NCI-H2029 (cell line): ENCODE measurements around the gene PEF1.

Experiments used
- DNase-seq: peaks from one replicate; lab custom pipeline; 2025; lab: John Stamatoyannopoulos, UW

The PEF1 gene

DNA sequence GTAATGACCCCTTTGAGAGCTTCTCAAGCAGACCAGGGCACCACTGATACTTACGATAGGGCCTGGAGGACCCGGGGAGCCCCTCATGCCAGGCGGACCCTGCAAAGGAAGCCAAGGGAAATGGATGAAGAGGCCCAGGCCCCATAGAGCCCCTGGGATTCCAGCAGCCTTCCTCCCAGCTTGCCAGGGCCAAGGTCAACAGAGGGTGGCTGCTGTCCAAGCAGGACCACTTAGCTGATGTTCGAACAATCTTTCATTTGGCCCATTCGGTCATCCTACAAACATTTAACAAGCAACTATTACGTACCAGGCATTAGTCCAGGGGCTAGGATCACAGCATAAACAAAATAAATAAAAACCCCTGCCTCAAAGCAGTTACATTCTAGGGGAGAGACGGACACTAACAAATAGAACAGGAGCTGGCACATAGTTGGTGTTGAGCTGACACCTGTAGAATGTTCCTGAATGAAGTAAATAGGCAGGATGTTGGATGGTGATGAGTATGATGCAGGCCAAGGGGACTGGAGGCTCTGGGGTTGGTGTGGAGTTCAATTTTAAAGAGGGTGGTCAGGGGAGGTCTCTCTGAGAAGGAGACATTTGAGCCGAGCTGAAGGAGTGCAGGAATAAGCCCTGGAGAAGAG is 27.0 kb upstream of the PEF1 start:
- no peak for DNase-seq

- DNase-seq: no peak
Measured at GRCh38 chr1:31671147-31671546, 26.5 kb upstream of the PEF1 start.

DNA sequence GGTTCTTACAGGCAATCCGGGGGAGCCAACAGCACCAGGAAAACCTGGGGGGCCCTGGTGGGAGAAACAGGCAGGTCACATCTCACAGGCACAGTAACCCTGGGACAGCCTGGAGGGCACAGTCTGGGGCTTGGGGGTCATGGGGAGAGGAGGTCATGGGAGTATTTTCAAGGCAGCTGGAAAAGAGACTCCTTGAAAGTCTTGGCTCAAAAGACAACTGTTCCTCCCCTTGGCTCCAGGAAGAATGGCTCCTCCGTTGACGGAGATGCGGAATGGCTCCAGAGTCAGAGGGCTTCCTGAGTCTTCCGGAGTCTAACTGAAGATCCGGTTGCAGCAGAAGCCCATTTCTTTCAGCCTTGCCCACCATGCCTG is 25.9 kb upstream of the PEF1 start:
- DNase-seq: no peak

DNA sequence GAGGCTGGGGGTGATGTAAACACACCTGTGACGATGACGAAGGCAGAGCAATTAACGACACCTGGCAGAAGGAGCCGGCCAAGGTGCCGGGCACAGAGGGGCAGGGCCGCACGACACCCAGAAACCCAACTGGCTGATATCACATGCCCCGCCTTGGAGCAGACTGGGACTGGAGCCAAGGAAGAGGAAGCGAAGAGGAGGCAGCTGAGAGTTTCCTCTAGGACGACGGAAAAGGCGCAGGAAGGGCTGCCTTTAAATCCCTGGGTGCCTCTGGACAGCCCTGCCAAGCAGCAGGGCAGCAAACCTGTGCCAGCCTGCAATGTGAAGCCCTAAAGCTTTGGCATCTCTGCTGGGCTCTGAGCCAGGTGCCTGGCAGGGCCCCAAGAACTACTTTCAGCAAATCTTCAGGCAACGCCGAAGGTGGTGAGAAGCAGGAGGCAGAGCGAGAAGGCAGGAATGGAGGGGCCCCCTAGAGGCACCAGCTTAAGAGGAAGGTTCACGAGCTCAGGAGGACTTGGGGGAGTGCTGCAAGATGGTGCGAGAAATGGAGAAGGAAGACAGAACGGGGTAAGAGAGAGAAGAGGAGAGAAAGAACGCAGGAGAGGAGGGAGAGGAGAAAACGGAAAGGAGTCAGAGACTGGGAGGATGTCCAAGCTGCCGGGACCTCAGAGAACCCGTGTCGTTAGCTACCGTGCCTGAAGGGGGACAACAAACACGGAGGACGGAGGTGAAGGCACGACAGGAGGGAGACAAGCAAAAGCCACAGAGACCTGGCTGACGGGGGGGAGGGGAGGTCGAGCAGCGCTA is 25.3 kb upstream of the PEF1 start:
- DNase-seq: peak; percentile 88

DNA sequence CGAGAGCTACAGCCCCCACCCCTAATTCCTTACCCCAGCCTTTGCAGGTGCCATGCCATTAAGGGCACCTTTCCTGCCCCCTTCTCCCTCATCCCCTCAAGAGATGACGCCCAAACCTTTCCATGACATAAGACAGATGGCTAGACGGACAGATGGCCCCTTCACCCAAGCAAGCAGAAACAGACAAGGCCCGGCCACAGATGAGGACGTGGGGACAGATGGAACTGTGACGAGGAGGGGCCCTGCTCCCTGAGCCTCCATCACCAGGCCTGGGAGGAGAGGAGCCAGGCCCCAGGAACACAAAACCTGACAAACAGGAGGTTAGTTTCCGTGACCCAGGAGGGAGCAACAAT is 24.7 kb upstream of the PEF1 start:
- no peak for DNase-seq

- DNase-seq: no peak
Measured at GRCh38 chr1:31668303-31668883, 23.7 kb upstream of the PEF1 start.

DNA sequence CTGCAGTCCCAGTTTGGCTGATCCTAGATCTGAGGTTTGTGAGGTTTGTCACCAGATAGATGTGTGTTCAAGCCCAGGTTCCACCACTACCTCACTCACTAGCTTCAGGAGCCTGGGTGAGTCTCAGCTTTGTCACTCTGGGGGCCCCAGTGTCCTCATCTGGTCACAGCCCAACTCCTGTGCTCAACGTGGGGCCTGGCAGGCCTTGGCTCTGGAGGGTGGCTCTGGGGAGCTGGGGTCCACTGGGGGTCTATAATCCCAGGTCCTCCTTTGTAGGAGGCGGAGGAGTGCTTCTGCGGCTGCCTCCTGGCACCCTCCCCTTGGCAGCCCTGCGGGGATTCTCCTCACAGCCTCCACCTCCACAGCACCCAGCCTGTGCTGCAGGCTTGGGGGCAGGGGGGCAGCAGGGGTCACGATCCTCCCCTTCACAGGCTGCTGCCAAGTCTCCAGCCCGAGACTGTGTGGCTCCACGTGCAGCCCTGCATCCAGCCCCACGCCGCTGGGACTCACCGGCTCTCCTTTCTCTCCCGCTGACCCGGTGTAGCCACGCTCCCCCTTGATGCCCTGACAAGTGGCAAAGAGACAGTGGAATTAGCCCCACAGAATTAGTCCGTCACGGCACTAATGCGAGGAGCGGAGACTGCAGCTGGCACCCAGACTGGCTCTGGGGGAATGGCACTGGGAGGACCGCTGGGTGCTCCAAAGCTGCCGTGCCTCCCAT is 22.5 kb upstream of the PEF1 start:
- DNase-seq: no peak

DNA sequence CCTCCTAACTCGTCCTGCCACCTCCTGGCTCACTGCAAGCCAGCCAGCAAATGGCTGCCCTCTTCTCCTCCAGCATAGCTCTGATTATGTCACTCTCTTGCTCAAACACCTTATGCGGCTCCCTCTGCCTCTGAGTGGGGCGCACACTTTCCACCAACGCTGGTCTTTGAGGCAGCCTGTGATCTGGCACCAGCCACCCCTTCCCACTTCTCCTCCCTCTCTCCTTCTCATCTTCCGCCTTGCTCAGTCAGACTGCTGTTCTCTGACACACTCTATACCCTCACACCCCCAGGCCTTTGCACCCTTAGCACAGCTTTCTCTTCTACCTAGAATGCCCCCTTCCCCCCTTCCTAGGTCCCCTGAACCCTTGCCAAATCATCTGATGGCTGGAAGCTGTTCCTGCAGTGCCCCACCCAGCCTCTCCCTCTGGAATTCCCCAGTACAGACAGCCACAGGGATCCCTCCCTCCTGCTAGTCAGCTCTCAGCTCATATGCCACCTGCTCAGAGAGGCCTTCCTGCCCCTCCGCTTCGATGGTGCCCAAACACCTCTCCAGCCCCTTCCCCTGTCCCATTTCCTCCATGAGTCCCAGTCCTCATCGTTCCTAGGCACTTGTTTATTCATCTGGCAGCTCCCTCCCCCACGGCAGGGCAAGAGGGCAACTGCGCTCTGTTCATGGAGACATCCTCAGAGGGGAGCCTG is 21.7 kb upstream of the PEF1 start:
- no peak for DNase-seq

DNA sequence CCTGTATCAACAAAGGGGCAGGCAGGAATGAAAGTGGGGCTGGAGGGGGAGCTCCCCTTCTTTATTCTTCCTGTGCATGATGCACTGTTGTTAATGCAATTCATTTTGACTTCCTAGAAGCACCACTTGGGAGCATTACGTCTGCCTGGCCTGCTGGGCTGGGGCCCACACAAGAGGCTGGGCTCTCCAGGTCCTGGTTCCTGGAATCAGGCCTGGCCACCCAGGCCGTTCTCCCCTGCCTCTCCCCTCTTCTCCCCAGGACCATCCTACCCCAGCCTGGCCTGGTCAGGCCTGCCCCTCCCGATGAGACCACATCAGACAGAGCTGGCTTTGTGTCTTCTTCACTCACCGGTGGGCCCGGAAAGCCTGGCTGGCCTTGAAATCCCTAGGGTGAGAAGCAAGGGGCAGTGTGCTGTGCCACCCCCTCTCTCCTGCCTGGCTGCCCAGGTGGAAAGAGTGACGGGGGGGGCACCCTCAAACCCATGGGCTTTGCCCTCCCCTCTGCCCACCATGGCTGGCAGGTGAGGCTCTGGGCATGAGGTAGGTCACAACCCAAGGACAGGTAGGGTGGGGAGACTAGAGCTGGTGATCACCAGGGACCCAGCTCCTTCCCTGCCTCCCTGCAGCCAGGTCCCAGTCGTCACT is 20.7 kb upstream of the PEF1 start:
- no peak for DNase-seq

DNA sequence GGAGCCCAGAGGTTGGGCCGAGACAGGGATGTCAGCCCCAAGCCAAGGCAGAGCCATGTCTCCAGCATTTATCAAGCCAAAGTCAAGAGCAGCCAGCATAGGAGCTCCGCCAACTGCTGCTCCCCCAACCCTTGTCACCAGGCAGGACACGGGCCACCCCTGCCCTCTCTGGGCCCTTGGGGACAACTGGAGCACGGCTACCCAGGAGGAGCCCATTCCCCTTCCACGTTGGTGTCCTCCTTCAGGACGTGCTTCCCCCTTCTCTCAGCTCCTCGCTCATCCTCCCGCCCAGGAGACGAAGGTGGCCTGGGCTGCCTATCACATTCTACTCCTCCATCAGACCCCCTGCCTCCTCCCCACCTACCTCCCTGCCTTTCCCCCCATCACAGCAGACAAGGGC is 19.9 kb upstream of the PEF1 start:
- no peak for DNase-seq

DNA sequence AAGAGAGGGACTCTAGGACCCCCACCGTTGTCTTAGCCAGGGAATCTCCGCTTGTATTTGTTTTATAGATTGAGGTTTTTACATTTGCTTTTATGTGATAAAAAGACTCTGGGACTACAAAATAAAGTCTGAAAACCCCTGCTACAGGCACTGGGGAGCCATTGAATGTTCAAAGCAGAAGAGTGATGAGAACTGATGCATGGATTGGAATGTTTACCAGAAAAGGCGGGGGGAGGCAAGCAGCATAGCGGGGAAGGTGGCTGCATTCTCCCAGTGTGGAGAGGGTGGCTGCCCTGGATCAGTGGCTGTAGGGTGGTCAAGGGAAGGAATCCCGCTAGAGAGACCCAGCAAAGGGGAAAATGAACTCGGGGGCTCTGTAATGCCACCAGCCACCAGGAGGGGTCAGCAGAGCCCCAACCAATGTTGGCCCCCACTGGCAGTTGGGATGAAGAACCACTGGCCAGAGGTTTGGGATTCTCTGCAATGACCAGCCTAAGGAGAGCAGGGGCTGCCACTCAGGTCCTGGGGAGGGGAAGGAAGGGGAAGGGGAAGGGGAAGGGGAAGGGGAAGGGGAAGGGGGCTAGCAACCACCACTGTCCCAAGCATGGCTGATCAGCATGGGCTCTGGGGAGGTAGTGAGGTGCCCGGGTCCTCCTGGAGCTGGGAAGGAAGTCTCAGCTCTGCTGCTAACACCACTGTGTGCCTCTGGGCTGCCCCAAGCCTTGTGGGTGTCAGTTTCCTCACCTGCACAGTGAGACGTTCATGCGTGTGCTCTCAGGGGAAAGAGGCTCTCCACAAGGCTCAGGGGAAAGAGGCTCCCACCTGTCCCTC is 19.2 kb upstream of the PEF1 start:
- no peak for DNase-seq

DNA sequence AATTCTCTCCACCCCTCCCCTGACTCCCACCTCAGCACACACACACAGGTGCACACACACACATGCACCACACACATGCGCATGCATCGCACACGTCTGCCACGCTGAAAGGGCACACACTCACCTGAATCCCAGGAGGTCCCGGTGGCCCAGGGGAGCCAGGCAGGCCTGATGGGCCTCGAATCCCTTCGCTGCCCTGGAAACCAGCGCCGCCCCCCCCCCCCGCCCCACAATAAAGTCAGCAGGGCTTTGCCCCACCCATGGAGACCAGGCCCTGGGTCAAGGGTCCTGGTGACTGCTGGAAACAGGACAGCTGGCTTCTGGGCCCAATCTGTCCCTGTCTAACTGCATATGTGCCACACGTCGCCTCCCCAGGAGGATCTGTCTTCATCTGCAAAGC is 17.8 kb upstream of the PEF1 start:
- no peak for DNase-seq

GRCh38 chr1:31661856-31662255 is 17.2 kb upstream of the PEF1 start:
- DNase-seq: no peak

DNA sequence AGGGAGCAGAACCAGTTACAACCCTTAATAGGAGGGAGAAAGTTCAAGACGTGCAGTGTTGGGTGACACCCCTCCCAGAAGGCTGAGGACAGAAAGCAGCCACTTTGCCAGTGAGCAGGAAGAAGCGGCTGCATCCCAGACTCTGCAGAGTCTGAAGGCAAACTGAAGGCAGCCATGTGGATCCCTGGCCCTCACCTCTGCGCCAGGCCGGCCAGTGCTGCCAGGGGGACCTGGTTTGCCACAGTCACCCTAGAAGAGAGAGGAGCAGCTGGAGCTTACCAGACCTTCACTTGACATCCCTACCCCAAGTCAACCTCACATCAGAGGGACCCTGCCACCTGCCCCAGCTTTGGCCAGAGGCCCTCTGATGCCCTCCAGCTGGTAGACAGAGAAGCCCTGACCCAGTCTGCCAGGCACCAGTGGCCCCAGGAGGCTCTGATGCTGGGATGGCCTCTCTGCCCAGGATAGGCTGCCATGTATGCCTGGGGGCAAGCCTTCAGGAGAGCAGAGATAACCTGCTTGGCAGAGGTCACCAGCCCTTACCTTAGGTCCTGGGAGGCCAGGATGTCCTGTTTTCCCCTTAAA is 16.3 kb upstream of the PEF1 start:
- DNase-seq: no peak

- no peak for DNase-seq
Measured at GRCh38 chr1:31659889-31660288, 15.2 kb upstream of the PEF1 start.

DNA sequence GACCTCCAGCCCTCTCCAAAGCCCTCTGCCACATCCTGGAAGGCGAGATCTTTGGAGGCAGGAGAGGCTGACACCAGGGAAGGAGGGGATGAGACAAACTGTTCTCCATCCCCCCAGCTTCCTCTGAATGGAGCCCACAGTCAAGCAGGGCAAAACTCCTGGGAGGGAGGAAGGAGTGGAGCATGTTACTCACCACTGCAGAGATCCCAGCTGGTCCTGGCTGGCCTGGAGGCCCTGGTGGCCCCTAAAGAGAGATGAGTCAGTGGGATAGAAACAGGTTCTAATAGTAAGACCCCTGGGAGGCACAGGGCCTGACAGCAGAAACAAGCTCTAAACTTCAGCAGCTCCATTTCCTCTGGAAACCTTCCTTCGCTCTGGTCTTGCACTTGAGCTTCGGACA is 14.0 kb upstream of the PEF1 start:
- DNase-seq: no peak

DNA sequence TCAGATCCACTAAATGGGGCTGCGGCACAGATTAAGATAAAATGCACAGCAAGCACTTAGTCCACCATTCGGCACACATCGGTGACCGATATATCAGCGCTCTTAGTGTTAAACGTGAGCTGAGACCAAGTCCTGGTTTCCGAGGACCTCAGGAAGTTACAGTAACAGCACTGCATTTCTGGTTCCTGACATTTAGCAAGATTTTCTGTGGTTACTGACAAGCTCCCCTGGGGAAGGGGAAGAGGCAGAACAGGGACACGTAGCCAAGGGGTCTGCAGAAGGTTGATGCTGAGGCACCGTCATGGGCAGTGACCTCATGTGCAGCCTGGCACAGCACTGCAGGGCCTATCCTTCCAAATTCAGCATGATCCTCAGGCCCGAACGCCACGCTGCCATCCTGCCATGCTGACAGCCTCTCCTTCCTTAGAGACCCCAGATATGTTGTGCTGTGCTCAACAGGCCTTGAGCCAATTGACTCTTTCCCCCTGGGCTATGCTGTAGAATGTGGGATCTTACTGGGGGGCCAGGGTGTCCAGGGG is 13.4 kb upstream of the PEF1 start:
- DNase-seq: no peak

- no peak for DNase-seq
Measured at GRCh38 chr1:31657020-31657804, 12.5 kb upstream of the PEF1 start.

- no peak for DNase-seq
Measured at GRCh38 chr1:31655756-31656155, 11.1 kb upstream of the PEF1 start.
